A673 (cell line): ENCODE data around the gene SRGAP2B. TPM values are rescaled to one million over a fixed set of nuclear protein-coding genes. Genes with fewer than 3 reads are reported as not detected.
"Not testable (repeated sequence)": the region's sequence is repeated elsewhere in the genome, so short reads cannot be mapped to it uniquely, and the experiment has no call there.

ENCODE experiments used
- BruUV-seq: library from RNA; stranded (reverse); fragments of 400-500 nt; replicated peaks from 2 replicates; lab custom pipeline; 2021; lab: Mats Ljungman, UMichigan
- CTCF ChIA-PET: fragments of 300-600 bp; sonication (Branson Sonifier 250); formaldehyde crosslinking; loops from one replicate; lab custom pipeline; 2022; ENCODE audit warnings: antibody characterized with exemption; lab: Charles Lee
- POLR2A ChIA-PET: fragments of 300-600 bp; sonication (Branson Sonifier 250); formaldehyde crosslinking; loops from one replicate; lab custom pipeline; 2022; ENCODE audit warnings: antibody characterized with exemption; ENCODE audit not compliant: low non-redundant PET; lab: Charles Lee
- DNase-seq: peaks from one replicate; pipeline ENCODE4 v3.0.0-alpha.2; 2015; ENCODE audit warnings: low spot score
- H3K27ac ChIP-seq: fragments of 200-600 bp; sonication (generic); 2 replicates; pipeline ENCODE4 v1.5.1; 2016; ENCODE audit warnings: mixed run types, low read depth, mild to moderate bottlenecking, mixed read lengths, antibody characterized with exemption, low read length; ENCODE audit not compliant: poor library complexity, severe bottlenecking
- H3K27me3 ChIP-seq: fragments of 200-600 bp; sonication (generic); replicated peaks from 2 replicates; pipeline ENCODE4 v1.6.1; 2017; ENCODE audit warnings: mixed run types, low read depth, mild to moderate bottlenecking, mixed read lengths, antibody characterized with exemption, low read length; ENCODE audit not compliant: insufficient read depth, poor library complexity
- H3K36me3 ChIP-seq: fragments of 200-600 bp; sonication (generic); 2 replicates; pipeline ENCODE4 v1.6.1; 2016; ENCODE audit warnings: mixed run types, mild to moderate bottlenecking, mixed read lengths, antibody characterized with exemption, low read length; ENCODE audit not compliant: insufficient read depth, poor library complexity, severe bottlenecking
- H3K4me1 ChIP-seq: fragments of 200-600 bp; sonication (generic); 2 replicates; pipeline ENCODE4 v1.6.1; 2017; ENCODE audit warnings: mixed run types, mild to moderate bottlenecking, mixed read lengths, antibody characterized with exemption, low read length; ENCODE audit not compliant: insufficient read depth, poor library complexity, severe bottlenecking
- H3K4me3 ChIP-seq: fragments of 200-600 bp; sonication (generic); 2 replicates; pipeline ENCODE4 v1.5.1; 2016; ENCODE audit warnings: low read depth, mixed run types, mild to moderate bottlenecking, mixed read lengths, low read length; ENCODE audit not compliant: poor library complexity, severe bottlenecking
- H3K9me3 ChIP-seq: fragments of 200-600 bp; sonication (generic); 2 replicates; pipeline ENCODE4 v1.6.1; 2016; ENCODE audit warnings: mixed run types, low read depth, mild to moderate bottlenecking, mixed read lengths, antibody characterized with exemption, low read length; ENCODE audit not compliant: poor library complexity, severe bottlenecking
- intact Hi-C: fragments of 100-400 bp; cut with micrococcal nuclease; formaldehyde crosslinking; loops from one replicate; pipeline ENCODE4 v1.10.0; 2022; ENCODE audit not compliant: unreplicated experiment
- total RNA-seq: library from RNA; stranded (reverse); gene quantifications from 2 replicates; pipeline ENCODE4 v1.2.3, GENCODE V29; 2021

SRGAP2B gene
- total RNA-seq, 1 experiment from 2014 or later, result 72.9 TPM

- H3K4me1 ChIP-seq, H3K27me3 ChIP-seq, H3K9me3 ChIP-seq, H3K4me3 ChIP-seq, POLR2A ChIA-PET, BruUV-seq, H3K27ac ChIP-seq, DNase-seq, intact Hi-C loops, H3K36me3 ChIP-seq, CTCF ChIA-PET: not testable (repeated sequence)
Measured at GRCh38 chr1:145011811-145012210, 83.3 kb downstream of the SRGAP2B start.

- H3K4me1 ChIP-seq, intact Hi-C loops, H3K4me3 ChIP-seq, H3K36me3 ChIP-seq, POLR2A ChIA-PET, H3K27ac ChIP-seq, H3K9me3 ChIP-seq, CTCF ChIA-PET, BruUV-seq, H3K27me3 ChIP-seq, DNase-seq: not testable (repeated sequence)
Measured at GRCh38 chr1:145010580-145010979, 84.5 kb downstream of the SRGAP2B start.

GRCh38 chr1:145009928-145010327 lies 85.2 kb downstream of the SRGAP2B start:
- CTCF ChIA-PET, DNase-seq, H3K36me3 ChIP-seq, POLR2A ChIA-PET, H3K27ac ChIP-seq, H3K27me3 ChIP-seq, H3K4me1 ChIP-seq, H3K4me3 ChIP-seq, H3K9me3 ChIP-seq, intact Hi-C loops, BruUV-seq: not testable (repeated sequence)

GRCh38 chr1:145008388-145008787 lies 86.7 kb downstream of the SRGAP2B start:
- DNase-seq, result not testable (repeated sequence)

GRCh38 chr1:145005142-145005541 lies 90.0 kb downstream of the SRGAP2B start:
- intact Hi-C loops, DNase-seq, H3K27me3 ChIP-seq, H3K4me1 ChIP-seq, H3K4me3 ChIP-seq, CTCF ChIA-PET, POLR2A ChIA-PET, H3K36me3 ChIP-seq, H3K9me3 ChIP-seq, BruUV-seq, H3K27ac ChIP-seq: not testable (repeated sequence)

More at GRCh38 chr1:145008388-145008787, 86.7 kb downstream of the SRGAP2B start:
- intact Hi-C loops, H3K36me3 ChIP-seq, H3K4me1 ChIP-seq, POLR2A ChIA-PET, CTCF ChIA-PET, H3K27ac ChIP-seq, BruUV-seq, H3K4me3 ChIP-seq, H3K9me3 ChIP-seq, H3K27me3 ChIP-seq: not testable (repeated sequence)

GRCh38 chr1:145001381-145001780 lies 93.7 kb downstream of the SRGAP2B start:
- H3K27me3 ChIP-seq, H3K27ac ChIP-seq, POLR2A ChIA-PET, DNase-seq, intact Hi-C loops, H3K9me3 ChIP-seq, H3K36me3 ChIP-seq, BruUV-seq, H3K4me1 ChIP-seq, CTCF ChIA-PET, H3K4me3 ChIP-seq: not testable (repeated sequence)

- H3K9me3 ChIP-seq, H3K4me1 ChIP-seq, POLR2A ChIA-PET, intact Hi-C loops, H3K36me3 ChIP-seq, DNase-seq, BruUV-seq, CTCF ChIA-PET, H3K4me3 ChIP-seq, H3K27me3 ChIP-seq, H3K27ac ChIP-seq: not testable (repeated sequence)
Measured at GRCh38 chr1:145000743-145001326, 94.3 kb downstream of the SRGAP2B start.
